K562 (cell line): Measurements from ENCODE around the gene HOXB4. TPM values are rescaled to one million over a fixed set of nuclear protein-coding genes. Genes with fewer than 3 reads are reported as not detected.
A peak's percentile ranks its signal among the peaks of the same experiment; 100 is the strongest.

Experiments used
- CHD1 ChIP-seq: fragments of 200-600 bp; sonication (generic); IDR thresholded peaks from one replicate; pipeline ENCODE4 v1.6.1; 2012; ENCODE audit warnings: mild to moderate bottlenecking, moderate library complexity, low read length, inconsistent platforms
- ERF ChIP-seq: fragments of 450-650 bp; formaldehyde crosslinking; IDR thresholded peaks from 2 replicates; pipeline ENCODE4 v1.4.0; 2020; ENCODE audit warnings: mild to moderate bottlenecking, mixed read lengths
- ETV6 ChIP-seq, 3 experiments: fragments of 150-350 bp in 1 of 3; sonication (generic) in 1 of 3; formaldehyde crosslinking in 1 of 3; IDR thresholded peaks; 2 replicates each; pipeline versions ENCODE4 v1.6.1 to v1.8.0; 2014 to 2022; ENCODE audit warnings: borderline replicate concordance in 2 of 3, low read depth in 2 of 3, antibody characterized with exemption in 1 of 3, low read length in 1 of 3, mild to moderate bottlenecking in 1 of 3, missing genetic modification reagents in 1 of 3
- GATAD2A ChIP-seq: fragments of 450-650 bp; IDR thresholded peaks from 2 replicates; pipeline ENCODE4 v1.6.1; 2017
- IFI16 ChIP-seq: fragments of 250-450 bp; sonication (Bioruptor Pico); IDR thresholded peaks from 2 replicates; pipeline ENCODE4 v2.1.2; 2022; ENCODE audit warnings: mild to moderate bottlenecking, inconsistent platforms
- JUN ChIP-seq, 2 experiments: sonication (generic) in 1 of 2; formaldehyde crosslinking in 1 of 2; IDR thresholded peaks; 2 replicates each; pipeline versions ENCODE4 v1.6.1 to v1.8.0; 2012 to 2022; ENCODE audit warnings: borderline replicate concordance in 2 of 2, mild to moderate bottlenecking in 2 of 2, improper control_type of control experiment in 1 of 2, low read depth in 1 of 2, low read length in 1 of 2, missing genetic modification reagents in 1 of 2
- KDM4B ChIP-seq, 2 experiments: fragments of 450-650 bp in 1 of 2; sonication (generic) in 1 of 2; IDR thresholded peaks; 2 replicates each; pipeline ENCODE4 v1.6.1; 2016 to 2017; ENCODE audit warnings: borderline replicate concordance in 2 of 2, antibody characterized with exemption in 1 of 2, low read depth in 1 of 2, mild to moderate bottlenecking in 1 of 2
- MAZ ChIP-seq, 2 experiments: fragments of 450-650 bp in 1 of 2; sonication (generic) in 1 of 2; formaldehyde crosslinking; IDR thresholded peaks in 1 of 2; conservative IDR thresholded peaks in 1 of 2; 2 replicates each; pipeline versions ENCODE4 v1.4.0 to v1.5.0; 2020; ENCODE audit warnings: mild to moderate bottlenecking in 1 of 2, missing genetic modification reagents in 1 of 2
- MCM7 ChIP-seq, 2 experiments: fragments of 450-650 bp; IDR thresholded peaks; 2 replicates each; pipeline ENCODE4 v1.6.1; 2016 to 2018
- NFE2L1 ChIP-seq: fragments of 450-650 bp; IDR thresholded peaks from 2 replicates; pipeline ENCODE4 v1.6.1; 2016; ENCODE audit warnings: missing genetic modification characterization, low read depth, mild to moderate bottlenecking, missing compliant biosample characterization, moderate library complexity, borderline replicate concordance
- NUFIP1 ChIP-seq: fragments of 450-650 bp; IDR thresholded peaks from 2 replicates; pipeline ENCODE4 v1.6.1; 2018; ENCODE audit not compliant: partially characterized antibody
- PHTF2 ChIP-seq: fragments of 250-450 bp; sonication (Bioruptor Pico); IDR thresholded peaks from 2 replicates; pipeline ENCODE4 v1.5.0; 2021; ENCODE audit warnings: mild to moderate bottlenecking
- SAP30 ChIP-seq: fragments of 200-600 bp; sonication (generic); IDR thresholded peaks from 2 replicates; pipeline ENCODE4 v1.6.1; 2012; ENCODE audit warnings: borderline replicate concordance, low read depth, mild to moderate bottlenecking, moderate library complexity, low read length, control low read depth, inconsistent platforms; ENCODE audit not compliant: insufficient read depth, poor library complexity, severe bottlenecking
- TEAD1 ChIP-seq, 2 experiments: fragments of 450-650 bp in 1 of 2; sonication (generic) in 1 of 2; formaldehyde crosslinking; IDR thresholded peaks; 2 replicates each; pipeline versions ENCODE4 v1.4.0 to v1.8.0; 2020 to 2022; ENCODE audit warnings: mild to moderate bottlenecking in 2 of 2, missing genetic modification reagents in 1 of 2
- TEAD2 ChIP-seq: fragments of 450-650 bp; IDR thresholded peaks from 2 replicates; pipeline ENCODE4 v1.6.1; 2016; ENCODE audit warnings: missing genetic modification characterization, control low read depth, missing compliant biosample characterization
- ZBTB9 ChIP-seq: fragments of 450-650 bp; formaldehyde crosslinking; IDR thresholded peaks from 2 replicates; pipeline ENCODE4 v1.4.0; 2020; ENCODE audit warnings: mild to moderate bottlenecking, moderate library complexity
- ZNF583 ChIP-seq: fragments of 250-450 bp; sonication (Bioruptor Pico); IDR thresholded peaks from 2 replicates; pipeline ENCODE4 v1.4.0; 2020
- ZZZ3 ChIP-seq: fragments of 450-650 bp; IDR thresholded peaks from 2 replicates; pipeline ENCODE4 v1.6.1; 2016; ENCODE audit warnings: antibody characterized with exemption, mild to moderate bottlenecking, moderate library complexity
- polyA plus RNA-seq, 8 experiments: library from polyadenylated mRNA; depleted of rRNA in 4 of 8; stranded (reverse) in 5 of 8; unstranded in 3 of 8; fragments of >200 nt; fragmentation: Nextera tagmentation in 2 of 8; fragmentation: Illumina TruSeq in 1 of 8; extraction: Ambion mirVana in 2 of 8; extraction: Trizol in 1 of 8; gene quantifications; 2 replicates each; pipeline versions ENCODE4 v1.2.1 to v1.2.3, GENCODE V29; 2011 to 2014; ENCODE audit warnings: inconsistent platforms in 1 of 8, missing spikeins in 1 of 8
- total RNA-seq, 7 experiments: library from RNA; depleted of rRNA in 6 of 7; stranded (reverse); fragments of >200 nt in 6 of 7; fragmentation: Illumina TruSeq in 2 of 7; extraction: Trizol in 2 of 7; gene quantifications; 2 replicates each; pipeline versions ENCODE4 v1.2.1 to v1.2.3, GENCODE V29; 2011 to 2021; ENCODE audit warnings: low replicate concordance in 1 of 7
- TF ChIP-seq, protein P1 (sequence below), 2 experiments: IDR thresholded peaks; 2 replicates each; pipeline ENCODE4 v1.6.1; 2012; ENCODE audit warnings: improper control_type of control experiment in 2 of 2, low read depth in 2 of 2, low read length in 2 of 2, borderline replicate concordance in 1 of 2
- TF ChIP-seq, protein P2 (sequence below): fragments of 250-450 bp; sonication (Bioruptor Pico); IDR thresholded peaks from 2 replicates; pipeline ENCODE4 v1.4.0; 2020; ENCODE audit warnings: mild to moderate bottlenecking, moderate library complexity

HOXB4 gene
- total and polyA plus RNA-seq, 9 of the 15 experiments (the other 6 are each of a cell fraction or from before 2014, with no cell fraction given), result 1.6 to 34.9 (median 14.9) TPM

DNA sequence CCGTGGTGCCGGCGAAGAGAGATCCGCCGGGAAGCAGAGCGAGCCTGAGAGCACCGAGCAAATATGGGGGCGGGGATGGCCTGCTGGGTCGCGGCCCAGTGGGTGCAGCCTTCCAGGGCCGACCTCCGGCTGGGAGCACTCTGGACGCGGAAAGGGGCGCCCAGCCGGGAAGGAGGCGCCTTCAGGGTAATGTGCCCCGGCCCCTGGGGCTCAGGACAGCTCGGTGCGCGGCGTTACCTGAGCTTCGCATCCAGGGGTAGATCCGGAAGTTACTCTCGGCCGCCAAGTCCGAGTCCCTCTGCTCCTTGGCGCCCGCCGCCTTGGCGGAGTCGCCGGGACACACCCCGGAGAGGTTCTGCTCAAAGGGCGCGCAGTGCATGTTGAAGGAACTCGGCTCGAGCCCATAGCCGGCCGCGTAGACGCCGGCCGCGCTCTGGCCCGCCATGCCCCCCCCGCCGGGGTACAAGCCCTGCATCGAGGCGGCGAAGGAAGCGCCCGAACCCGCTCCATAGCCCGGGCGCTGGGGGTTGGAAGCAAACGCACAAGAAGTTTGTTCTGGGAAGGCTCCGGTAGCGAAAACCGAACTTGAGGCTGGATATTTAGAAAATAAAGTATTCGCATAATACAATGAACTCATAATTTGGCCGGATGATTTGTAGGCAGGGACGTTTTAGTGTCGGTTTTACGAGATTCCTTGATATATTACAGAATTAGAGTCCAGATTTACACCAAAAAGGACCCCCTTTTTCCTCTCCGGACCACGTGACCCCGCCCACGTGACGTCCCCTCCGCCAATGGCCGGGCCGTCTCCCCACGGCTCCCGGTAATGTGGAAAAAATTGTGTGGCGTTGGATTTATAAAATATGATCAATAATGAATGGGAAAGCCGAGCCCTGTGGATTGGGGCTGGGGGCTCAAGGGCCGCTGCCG, 32.4 kb upstream of the HOXB4 start, which contains the start of gene HOXB7 (continued):
- no peak for TF ChIP-seq ZZZ3
- TF ChIP-seq IFI16, result no peak
- no peak for TF ChIP-seq ZNF583 (CRISPR knock-in tag)
- no peak for TF ChIP-seq NFE2L1 (tag)
- TF ChIP-seq PHTF2 (CRISPR knock-in tag), result no peak
- TF ChIP-seq, protein P1, sequence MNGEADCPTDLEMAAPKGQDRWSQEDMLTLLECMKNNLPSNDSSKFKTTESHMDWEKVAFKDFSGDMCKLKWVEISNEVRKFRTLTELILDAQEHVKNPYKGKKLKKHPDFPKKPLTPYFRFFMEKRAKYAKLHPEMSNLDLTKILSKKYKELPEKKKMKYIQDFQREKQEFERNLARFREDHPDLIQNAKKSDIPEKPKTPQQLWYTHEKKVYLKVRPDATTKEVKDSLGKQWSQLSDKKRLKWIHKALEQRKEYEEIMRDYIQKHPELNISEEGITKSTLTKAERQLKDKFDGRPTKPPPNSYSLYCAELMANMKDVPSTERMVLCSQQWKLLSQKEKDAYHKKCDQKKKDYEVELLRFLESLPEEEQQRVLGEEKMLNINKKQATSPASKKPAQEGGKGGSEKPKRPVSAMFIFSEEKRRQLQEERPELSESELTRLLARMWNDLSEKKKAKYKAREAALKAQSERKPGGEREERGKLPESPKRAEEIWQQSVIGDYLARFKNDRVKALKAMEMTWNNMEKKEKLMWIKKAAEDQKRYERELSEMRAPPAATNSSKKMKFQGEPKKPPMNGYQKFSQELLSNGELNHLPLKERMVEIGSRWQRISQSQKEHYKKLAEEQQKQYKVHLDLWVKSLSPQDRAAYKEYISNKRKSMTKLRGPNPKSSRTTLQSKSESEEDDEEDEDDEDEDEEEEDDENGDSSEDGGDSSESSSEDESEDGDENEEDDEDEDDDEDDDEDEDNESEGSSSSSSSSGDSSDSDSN (IDR thresholded peaks at IDR 0.05; ENCODE audit: borderline replicate concordance in 1 of 2, low read depth in 2 of 2, low read length in 2 of 2), result 0 out of 4 replicates have a peak, but pooled peaks of 1 of the 2 experiments have one; percentile 18
- TF ChIP-seq ERF (CRISPR knock-in tag), result no peak
- no peak for TF ChIP-seq SAP30
- no peak for TF ChIP-seq NUFIP1
- 0 out of 4 replicates have a peak, but pooled peaks of 1 of the 2 experiments have one; percentile 16 for TF ChIP-seq ETV6 (IDR thresholded peaks at IDR 0.05; ENCODE audit: borderline replicate concordance in 1 of 2, low read depth in 2 of 2, low read length in 1 of 2)
- no peak for TF ChIP-seq ETV6 (CRISPR knock-in tag; IDR thresholded peaks at IDR 0.05; ENCODE audit: borderline replicate concordance)
- TF ChIP-seq ZBTB9, result peak; percentile 22; the same call in 1 of the 2 replicates
- TF ChIP-seq MAZ (CRISPR knock-in tag; conservative IDR thresholded peaks at IDR 0.05 in 1 of 2, IDR thresholded peaks at IDR 0.05 in 1 of 2), result peak; percentile 26 to 59; a peak in 3 of 4 replicates
- TF ChIP-seq JUN (IDR thresholded peaks at IDR 0.05; ENCODE audit: borderline replicate concordance, low read depth, low read length), result no peak
- TF ChIP-seq JUN (CRISPR knock-in tag; IDR thresholded peaks at IDR 0.05; ENCODE audit: borderline replicate concordance), result no peak
- TF ChIP-seq CHD1, result peak; percentile 72
- peak; percentile 97 for TF ChIP-seq GATAD2A
- TF ChIP-seq TEAD1 (CRISPR knock-in tag; IDR thresholded peaks at IDR 0.05), result peak in 1 of 2 experiments; percentile 25; a peak in 1 of 4 replicates
- peak in 1 of 2 experiments; percentile 42; a peak in 1 of 4 replicates for TF ChIP-seq KDM4B (IDR thresholded peaks at IDR 0.05; ENCODE audit: borderline replicate concordance in 2 of 2, low read depth in 1 of 2)
- TF ChIP-seq, protein P2, sequence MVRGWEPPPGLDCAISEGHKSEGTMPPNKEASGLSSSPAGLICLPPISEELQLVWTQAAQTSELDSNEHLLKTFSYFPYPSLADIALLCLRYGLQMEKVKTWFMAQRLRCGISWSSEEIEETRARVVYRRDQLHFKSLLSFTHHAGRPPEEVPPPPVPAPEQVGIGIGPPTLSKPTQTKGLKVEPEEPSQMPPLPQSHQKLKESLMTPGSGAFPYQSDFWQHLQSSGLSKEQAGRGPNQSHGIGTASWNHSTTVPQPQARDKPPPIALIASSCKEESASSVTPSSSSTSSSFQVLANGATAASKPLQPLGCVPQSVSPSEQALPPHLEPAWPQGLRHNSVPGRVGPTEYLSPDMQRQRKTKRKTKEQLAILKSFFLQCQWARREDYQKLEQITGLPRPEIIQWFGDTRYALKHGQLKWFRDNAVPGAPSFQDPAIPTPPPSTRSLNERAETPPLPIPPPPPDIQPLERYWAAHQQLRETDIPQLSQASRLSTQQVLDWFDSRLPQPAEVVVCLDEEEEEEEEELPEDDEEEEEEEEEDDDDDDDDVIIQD (CRISPR knock-in tag), result no peak
- TF ChIP-seq MCM7 (IDR thresholded peaks at IDR 0.05), result no peak
- no peak for TF ChIP-seq TEAD2 (tag)
